ENCODE measurements around the gene GPC6.

Gene GPC6

GRCh38 chr13:93685900-93686299 lies 459.3 kb downstream of the GPC6 start:
- no peak for DNase-seq (ENCODE audit: low read depth, low spot score)
- ChIA-PET CTCF (no interaction called here), POLR2A (no interaction called here)
- no peak overlapping the region for H3K4me3 ChIP-seq (ENCODE audit: low read depth, low read length)
- TF ChIP-seq CTCF (IDR thresholded peaks at IDR 0.05; ENCODE audit: insufficient read depth, low read length, missing control alignments): no peak

GRCh38 chr13:93686399-93686798 lies 459.8 kb downstream of the GPC6 start:
- ChIA-PET CTCF (no interaction called here), POLR2A (no interaction called here)
- no peak for TF ChIP-seq CTCF (IDR thresholded peaks at IDR 0.05; ENCODE audit: insufficient read depth, low read length, missing control alignments)
- DNase-seq (ENCODE audit: low read depth, low spot score): no peak
- H3K4me3 ChIP-seq (ENCODE audit: low read depth, low read length): no peak overlapping the region

- CTCF ChIA-PET: no interaction called here
- no peak for TF ChIP-seq CTCF (IDR thresholded peaks at IDR 0.05; ENCODE audit: insufficient read depth, low read length, missing control alignments)
- POLR2A ChIA-PET: no interaction called here
- H3K4me3 ChIP-seq (ENCODE audit: low read depth, low read length): no peak overlapping the region
- DNase-seq (ENCODE audit: low read depth, low spot score): peak; percentile 51
These were observed 460.7 kb downstream of the GPC6 start for GRCh38 chr13:93687261-93687660.

GRCh38 chr13:93689333-93689732 lies 462.7 kb downstream of the GPC6 start:
- H3K4me3 ChIP-seq (ENCODE audit: low read depth, low read length): no peak overlapping the region
- ChIA-PET POLR2A (no interaction called here), CTCF (no interaction called here)
- TF ChIP-seq CTCF (IDR thresholded peaks at IDR 0.05; ENCODE audit: insufficient read depth, low read length, missing control alignments): no peak
- no peak for DNase-seq (ENCODE audit: low read depth, low spot score)

GRCh38 chr13:93690139-93690538 lies 463.5 kb downstream of the GPC6 start:
- no peak overlapping the region for H3K4me3 ChIP-seq (ENCODE audit: low read depth, low read length)
- ChIA-PET POLR2A (no interaction called here), CTCF (no interaction called here)
- no peak for DNase-seq (ENCODE audit: low read depth, low spot score)
- no peak for TF ChIP-seq CTCF (IDR thresholded peaks at IDR 0.05; ENCODE audit: insufficient read depth, low read length, missing control alignments)

- H3K4me3 ChIP-seq (ENCODE audit: low read depth, low read length): no peak overlapping the region
- no peak for TF ChIP-seq CTCF (IDR thresholded peaks at IDR 0.05; ENCODE audit: insufficient read depth, low read length, missing control alignments)
- CTCF ChIA-PET: no interaction called here
- DNase-seq (ENCODE audit: low read depth, low spot score): no peak
- POLR2A ChIA-PET: no interaction called here
These were observed 471.5 kb downstream of the GPC6 start for GRCh38 chr13:93698016-93698613.

Measured in AG04449 (cell line).